ENCODE data around the gene MT1M. TPM values are rescaled to one million over a fixed set of nuclear protein-coding genes. Genes with fewer than 3 reads are reported as not detected.
"Not testable (repeated sequence)": the region's sequence is repeated elsewhere in the genome, so short reads cannot be mapped to it uniquely, and the experiment has no call there.

The MT1M gene
- total RNA-seq, 2 donors from 2014 or later = not detected

- H3K9me3 ChIP-seq (ENCODE audit: control insufficient read depth, low read length, poor library complexity, severe bottlenecking); DNase-seq; H3K27ac Mint-ChIP-seq; H3K4me3 Mint-ChIP-seq; ATAC-seq; H3K36me3 Mint-ChIP-seq (ENCODE audit: low read depth): not testable (repeated sequence)
- H3K27me3 Mint-ChIP-seq = peaks cover 66% of the 10 kb centered on the region
- H3K4me1 Mint-ChIP-seq = peaks cover 21% of the 10 kb centered on the region
These were observed 39.7 kb downstream of the MT1M start for GRCh38 chr16:56672171-56672570.

GRCh38 chr16:56672761-56673536 lies 40.5 kb downstream of the MT1M start:
- Mint-ChIP-seq H3K36me3 (ENCODE audit: low read depth) (peaks cover 2% of the 10 kb centered on the region), H3K4me1 (peaks cover 18% of the 10 kb centered on the region), H3K27me3 (peaks cover 58% of the 10 kb centered on the region), H3K4me3 (no peak overlapping the region), H3K27ac (no peak overlapping the region)
- ATAC-seq (no peak), DNase-seq (no peak)
- H3K9me3 ChIP-seq (ENCODE audit: control insufficient read depth, low read length, poor library complexity, severe bottlenecking) = no peaks in the 10 kb centered on the region

GRCh38 chr16:56673921-56674320 lies 41.5 kb downstream of the MT1M start:
- H3K27me3 Mint-ChIP-seq = peaks cover 49% of the 10 kb centered on the region

GRCh38 chr16:56674570-56674969 lies 42.1 kb downstream of the MT1M start:
- not testable (repeated sequence) for H3K27ac Mint-ChIP-seq; H3K4me1 Mint-ChIP-seq; H3K9me3 ChIP-seq (ENCODE audit: control insufficient read depth, low read length, poor library complexity, severe bottlenecking); H3K36me3 Mint-ChIP-seq (ENCODE audit: low read depth); DNase-seq; ATAC-seq; H3K4me3 Mint-ChIP-seq
- peaks cover 42% of the 10 kb centered on the region for H3K27me3 Mint-ChIP-seq

More at GRCh38 chr16:56673921-56674320, 41.5 kb downstream of the MT1M start:
- H3K36me3 Mint-ChIP-seq (ENCODE audit: low read depth) = no peaks in the 10 kb centered on the region
- H3K4me3 Mint-ChIP-seq = peak overlapping the region; percentile 9
- no peak overlapping the region for H3K27ac Mint-ChIP-seq
- DNase-seq (no peak), ATAC-seq (peak; percentile 60)
- H3K9me3 ChIP-seq (ENCODE audit: control insufficient read depth, low read length, poor library complexity, severe bottlenecking) = no peaks in the 10 kb centered on the region
- peaks cover 12% of the 10 kb centered on the region for H3K4me1 Mint-ChIP-seq

GRCh38 chr16:56675685-56676210 lies 43.3 kb downstream of the MT1M start:
- no peak for DNase-seq
- ATAC-seq = peak; percentile 80
- peaks cover 6% of the 10 kb centered on the region for H3K4me1 Mint-ChIP-seq
- H3K4me3 Mint-ChIP-seq = peak overlapping the region; percentile 83
- peaks cover 30% of the 10 kb centered on the region for H3K27me3 Mint-ChIP-seq
- H3K27ac Mint-ChIP-seq = peak overlapping the region; percentile 89
- no peaks in the 10 kb centered on the region for H3K9me3 ChIP-seq (ENCODE audit: control insufficient read depth, low read length, poor library complexity, severe bottlenecking)
- H3K36me3 Mint-ChIP-seq (ENCODE audit: low read depth) = no peaks in the 10 kb centered on the region

- Mint-ChIP-seq H3K27ac (no peak overlapping the region), H3K36me3 (ENCODE audit: low read depth) (no peaks in the 10 kb centered on the region), H3K4me1 (peaks cover 6% of the 10 kb centered on the region), H3K4me3 (no peak overlapping the region), H3K27me3 (peaks cover 24% of the 10 kb centered on the region)
- no peaks in the 10 kb centered on the region for H3K9me3 ChIP-seq (ENCODE audit: control insufficient read depth, low read length, poor library complexity, severe bottlenecking)
- DNase-seq (no peak), ATAC-seq (no peak)
These were observed 45.0 kb downstream of the MT1M start for GRCh38 chr16:56677474-56677873.

- no peaks in the 10 kb centered on the region for H3K36me3 Mint-ChIP-seq (ENCODE audit: low read depth)
- H3K4me1 Mint-ChIP-seq = peaks cover 13% of the 10 kb centered on the region
- no peak overlapping the region for H3K27ac Mint-ChIP-seq
- DNase-seq (no peak), ATAC-seq (no peak)
- H3K27me3 Mint-ChIP-seq = peaks cover 13% of the 10 kb centered on the region
- no peaks in the 10 kb centered on the region for H3K9me3 ChIP-seq (ENCODE audit: control insufficient read depth, low read length, poor library complexity, severe bottlenecking)
- H3K4me3 Mint-ChIP-seq = no peak overlapping the region
These were observed 46.7 kb downstream of the MT1M start for GRCh38 chr16:56679078-56679730.

GRCh38 chr16:56679818-56680217 lies 47.4 kb downstream of the MT1M start:
- Mint-ChIP-seq H3K36me3 (ENCODE audit: low read depth) (no peaks in the 10 kb centered on the region), H3K27ac (no peak overlapping the region), H3K4me1 (peaks cover 15% of the 10 kb centered on the region), H3K4me3 (no peak overlapping the region), H3K27me3 (peaks cover 10% of the 10 kb centered on the region)
- no peak for ATAC-seq
- no peak for DNase-seq
- no peaks in the 10 kb centered on the region for H3K9me3 ChIP-seq (ENCODE audit: control insufficient read depth, low read length, poor library complexity, severe bottlenecking)

- Mint-ChIP-seq H3K4me3 (peak within 1 kb of the TSS; percentile 92), H3K36me3 (ENCODE audit: low read depth) (no peaks in the 10 kb centered on the region), H3K27me3 (no peaks in the 10 kb centered on the region), H3K27ac (peak within 1 kb of the TSS; percentile 94), H3K4me1 (peaks cover 12% of the 10 kb centered on the region)
- H3K9me3 ChIP-seq (ENCODE audit: control insufficient read depth, low read length, poor library complexity, severe bottlenecking) = no peaks in the 10 kb centered on the region
- peak; percentile 99 for ATAC-seq
- peak; percentile 71 to 87 (median 78) for DNase-seq
These were observed 49.7 kb downstream of the MT1M start, which contains the start of gene MT1X for GRCh38 chr16:56681939-56682702. Gene MT1X, plus strand, starts transcription at chr16:56682470. Its CDS starts 71 bp downstream, at chr16:56682541.

- Mint-ChIP-seq H3K27me3 (no peaks in the 10 kb centered on the region), H3K4me1 (peaks cover 12% of the 10 kb centered on the region), H3K36me3 (ENCODE audit: low read depth) (peaks cover 2% of the 10 kb centered on the region), H3K4me3 (peak overlapping the region; percentile 92), H3K27ac (peak overlapping the region; percentile 94)
- no peak for ATAC-seq
- no peaks in the 10 kb centered on the region for H3K9me3 ChIP-seq (ENCODE audit: control insufficient read depth, low read length, poor library complexity, severe bottlenecking)
- no peak for DNase-seq
These were observed 50.4 kb downstream of the MT1M start for GRCh38 chr16:56682703-56683397.

Measured in T-helper 17 cell (primary cell).